ENCODE results near the gene ADH1B.

Gene ADH1B

GRCh38 chr4:99317354-99317753 is 3.8 kb downstream of the ADH1B start:
- no peaks in the 10 kb centered on the region for H3K9me3 ChIP-seq (ENCODE audit: insufficient read depth, low read depth, low read length)
- H3K36me3 ChIP-seq (ENCODE audit: insufficient read depth, low read length), result no peaks in the 10 kb centered on the region
- H3K4me1 ChIP-seq (ENCODE audit: insufficient read depth, low read length, poor library complexity, severe bottlenecking), result no peaks in the 10 kb centered on the region
- no peak overlapping the region for H2AFZ ChIP-seq (ENCODE audit: low read length)
- H3K9me2 ChIP-seq (replicated peaks; ENCODE audit: low read depth, low read length), result no peaks in the 10 kb centered on the region
- no peak overlapping the region for H3K4me3 ChIP-seq (ENCODE audit: low read length, poor library complexity, severe bottlenecking)
- H3K79me2 ChIP-seq (ENCODE audit: insufficient read depth, low read length), result no peaks in the 10 kb centered on the region
- H3K9ac ChIP-seq (ENCODE audit: low read depth, low read length, poor library complexity, severe bottlenecking), result no peak overlapping the region
- H4K20me1 ChIP-seq (ENCODE audit: insufficient read depth, low read length, poor library complexity, severe bottlenecking), result no peaks in the 10 kb centered on the region
- H3K27me3 ChIP-seq (ENCODE audit: insufficient read depth, low read length, poor library complexity, severe bottlenecking), result no peaks in the 10 kb centered on the region
- TF ChIP-seq EZH2phosphoT487 (IDR thresholded peaks at IDR 0.05; ENCODE audit: borderline replicate concordance), result no peak
- TF ChIP-seq CTCF (conservative IDR thresholded peaks at IDR 0.05; ENCODE audit: low read length), result no peak
- no peak overlapping the region for H3K4me2 ChIP-seq (ENCODE audit: low read depth, low read length, poor library complexity, severe bottlenecking)
- H3F3A ChIP-seq (ENCODE audit: low read depth), result no peaks in the 10 kb centered on the region

- no peaks in the 10 kb centered on the region for H3K27me3 ChIP-seq (ENCODE audit: insufficient read depth, low read length, poor library complexity, severe bottlenecking)
- H3K4me1 ChIP-seq (ENCODE audit: insufficient read depth, low read length, poor library complexity, severe bottlenecking), result no peaks in the 10 kb centered on the region
- no peak overlapping the region for H2AFZ ChIP-seq (ENCODE audit: low read length)
- H3K4me2 ChIP-seq (ENCODE audit: low read depth, low read length, poor library complexity, severe bottlenecking), result no peak overlapping the region
- no peaks in the 10 kb centered on the region for H3K36me3 ChIP-seq (ENCODE audit: insufficient read depth, low read length)
- no peaks in the 10 kb centered on the region for H3K9me2 ChIP-seq (replicated peaks; ENCODE audit: low read depth, low read length)
- no peaks in the 10 kb centered on the region for H3K79me2 ChIP-seq (ENCODE audit: insufficient read depth, low read length)
- H3K4me3 ChIP-seq (ENCODE audit: low read length, poor library complexity, severe bottlenecking), result no peak overlapping the region
- H3K9ac ChIP-seq (ENCODE audit: low read depth, low read length, poor library complexity, severe bottlenecking), result no peak overlapping the region
- no peaks in the 10 kb centered on the region for H4K20me1 ChIP-seq (ENCODE audit: insufficient read depth, low read length, poor library complexity, severe bottlenecking)
- no peaks in the 10 kb centered on the region for H3K9me3 ChIP-seq (ENCODE audit: insufficient read depth, low read depth, low read length)
- no peaks in the 10 kb centered on the region for H3F3A ChIP-seq (ENCODE audit: low read depth)
- no peak for TF ChIP-seq EZH2phosphoT487 (IDR thresholded peaks at IDR 0.05; ENCODE audit: borderline replicate concordance)
- TF ChIP-seq CTCF (conservative IDR thresholded peaks at IDR 0.05; ENCODE audit: low read length), result no peak
Measured at GRCh38 chr4:99315839-99316238, 5.4 kb downstream of the ADH1B start.

GRCh38 chr4:99314211-99314610 is 7.0 kb downstream of the ADH1B start:
- Histone ChIP-seq H3F3A (ENCODE audit: low read depth) (no peaks in the 10 kb centered on the region), H4K20me1 (ENCODE audit: insufficient read depth, low read length, poor library complexity, severe bottlenecking) (no peaks in the 10 kb centered on the region), H3K27me3 (ENCODE audit: insufficient read depth, low read length, poor library complexity, severe bottlenecking) (no peaks in the 10 kb centered on the region), H3K9me2 (replicated peaks; ENCODE audit: low read depth, low read length) (no peaks in the 10 kb centered on the region; the same call in 1 of the 2 replicates), H3K79me2 (ENCODE audit: insufficient read depth, low read length) (no peaks in the 10 kb centered on the region), H3K36me3 (ENCODE audit: insufficient read depth, low read length) (no peaks in the 10 kb centered on the region), H3K9me3 (ENCODE audit: insufficient read depth, low read depth, low read length) (no peaks in the 10 kb centered on the region), H3K4me1 (ENCODE audit: insufficient read depth, low read length, poor library complexity, severe bottlenecking) (no peaks in the 10 kb centered on the region), H3K9ac (ENCODE audit: low read depth, low read length, poor library complexity, severe bottlenecking) (no peak overlapping the region), H3K4me3 (ENCODE audit: low read length, poor library complexity, severe bottlenecking) (no peak overlapping the region), H3K4me2 (ENCODE audit: low read depth, low read length, poor library complexity, severe bottlenecking) (no peak overlapping the region), H2AFZ (ENCODE audit: low read length) (no peak overlapping the region)
- TF ChIP-seq CTCF (conservative IDR thresholded peaks at IDR 0.05; ENCODE audit: low read length), result no peak
- no peak for TF ChIP-seq EZH2phosphoT487 (IDR thresholded peaks at IDR 0.05; ENCODE audit: borderline replicate concordance)

Measured in Loucy (cell line).